Cardiac muscle cell (in vitro differentiated cells and primary cell): ENCODE data around the gene APP. TPM values are rescaled to one million over a fixed set of nuclear protein-coding genes. Genes with fewer than 3 reads are reported as not detected.
"Not testable (repeated sequence)": the region's sequence is repeated elsewhere in the genome, so short reads cannot be mapped to it uniquely, and the experiment has no call there.

Experiments used
- DNase-seq, 2 donors: peaks; one replicate each; pipeline versions ENCODE4 v3.0.0 to v3.0.0-alpha.2; 2010 to 2017; ENCODE audit warnings: low read depth in 1 of 2, low spot score in 1 of 2
- H3K27ac ChIP-seq: fragments of 200-600 bp; sonication (generic); 2 replicates; pipeline ENCODE4 v1.5.1; 2016
- H3K27me3 ChIP-seq: fragments of 200-600 bp; sonication (generic); 2 replicates; pipeline ENCODE4 v1.6.0; 2016; ENCODE audit warnings: control low read depth
- H3K36me3 ChIP-seq: fragments of 200-600 bp; sonication (generic); 2 replicates; pipeline ENCODE4 v1.5.1; 2016; ENCODE audit warnings: control low read depth
- H3K4me1 ChIP-seq: fragments of 200-600 bp; sonication (generic); 2 replicates; pipeline ENCODE4 v1.8.1; 2017; ENCODE audit warnings: low read depth, mild to moderate bottlenecking, mixed run types
- H3K4me3 ChIP-seq: fragments of 200-600 bp; sonication (generic); 2 replicates; pipeline ENCODE4 v1.5.1; 2016; ENCODE audit warnings: mild to moderate bottlenecking
- H3K9me3 ChIP-seq: fragments of 200-600 bp; sonication (generic); 2 replicates; pipeline ENCODE4 v1.5.1; 2017; ENCODE audit warnings: low read depth, mild to moderate bottlenecking, control low read depth
- CTCF ChIP-seq: IDR thresholded peaks from 2 replicates; pipeline ENCODE4 v1.5.1; 2012; ENCODE audit warnings: low read depth, mild to moderate bottlenecking, low read length
- polyA plus RNA-seq: library from polyadenylated mRNA; unstranded; fragments of >200 nt; fragmentation: Nextera tagmentation; extraction: Ambion mirVana; gene quantifications from 2 replicates; pipeline ENCODE4 v1.2.1, GENCODE V29; 2016
- total RNA-seq: library from RNA; depleted of rRNA; stranded (reverse); fragments of >200 nt; gene quantifications from 2 replicates; pipeline ENCODE4 v1.2.3, GENCODE V29; 2016

APP gene
- total and polyA plus RNA-seq, 2 experiments from 2014 or later = 31.8 to 359 TPM

GRCh38 chr21:26136671-26137070 is 33.9 kb downstream of the APP start:
- no peak for TF ChIP-seq CTCF
- H3K4me1 ChIP-seq = peaks cover 18% of the 10 kb centered on the region
- no peak overlapping the region for H3K4me3 ChIP-seq
- DNase-seq = no peak
- H3K27me3 ChIP-seq = no peaks in the 10 kb centered on the region
- no peaks in the 10 kb centered on the region for H3K36me3 ChIP-seq
- H3K27ac ChIP-seq = no peak overlapping the region
- no peaks in the 10 kb centered on the region for H3K9me3 ChIP-seq

- Histone ChIP-seq H3K4me1 (peaks cover 20% of the 10 kb centered on the region), H3K9me3 (no peaks in the 10 kb centered on the region), H3K27ac (peak overlapping the region; percentile 2), H3K36me3 (no peaks in the 10 kb centered on the region), H3K27me3 (no peaks in the 10 kb centered on the region), H3K4me3 (no peak overlapping the region)
- no peak for DNase-seq
- TF ChIP-seq CTCF = no peak
These were observed 35.0 kb downstream of the APP start for GRCh38 chr21:26135520-26135919.

- Histone ChIP-seq H3K27me3 (no peaks in the 10 kb centered on the region), H3K27ac (no peak overlapping the region), H3K4me3 (no peak overlapping the region), H3K9me3 (no peaks in the 10 kb centered on the region), H3K36me3 (no peaks in the 10 kb centered on the region), H3K4me1 (peaks cover 37% of the 10 kb centered on the region)
- no peak for TF ChIP-seq CTCF
- DNase-seq = no peak
These were observed 39.0 kb downstream of the APP start for GRCh38 chr21:26131554-26131953.

- H3K27me3 ChIP-seq, H3K9me3 ChIP-seq, H3K36me3 ChIP-seq, DNase-seq, H3K27ac ChIP-seq, H3K4me3 ChIP-seq: not testable (repeated sequence)
- H3K4me1 ChIP-seq = peaks cover 37% of the 10 kb centered on the region
These were observed 39.5 kb downstream of the APP start for GRCh38 chr21:26131053-26131452.

GRCh38 chr21:26130249-26130881 is 40.2 kb downstream of the APP start:
- Histone ChIP-seq H3K4me1 (peaks cover 40% of the 10 kb centered on the region), H3K36me3 (no peaks in the 10 kb centered on the region), H3K27me3 (no peaks in the 10 kb centered on the region), H3K9me3 (no peaks in the 10 kb centered on the region), H3K27ac (peak overlapping the region; percentile 52), H3K4me3 (no peak overlapping the region)
- peak in 1 of 2 donors; percentile 75 for DNase-seq
- no peak for TF ChIP-seq CTCF

GRCh38 chr21:26127918-26128317 is 42.7 kb downstream of the APP start:
- H3K4me1 ChIP-seq = peaks cover 58% of the 10 kb centered on the region
- no peak for TF ChIP-seq CTCF
- H3K9me3 ChIP-seq = no peaks in the 10 kb centered on the region
- H3K4me3 ChIP-seq = no peak overlapping the region
- peak overlapping the region; percentile 49 for H3K27ac ChIP-seq
- H3K36me3 ChIP-seq = no peaks in the 10 kb centered on the region
- H3K27me3 ChIP-seq = no peaks in the 10 kb centered on the region
- peak in 1 of 2 donors; percentile 45 for DNase-seq
